Measurements from ENCODE around the gene CUTA.
"Not testable (repeated sequence)": the region's sequence is repeated elsewhere in the genome, so short reads cannot be mapped to it uniquely, and the experiment has no call there.

Gene CUTA

DNA sequence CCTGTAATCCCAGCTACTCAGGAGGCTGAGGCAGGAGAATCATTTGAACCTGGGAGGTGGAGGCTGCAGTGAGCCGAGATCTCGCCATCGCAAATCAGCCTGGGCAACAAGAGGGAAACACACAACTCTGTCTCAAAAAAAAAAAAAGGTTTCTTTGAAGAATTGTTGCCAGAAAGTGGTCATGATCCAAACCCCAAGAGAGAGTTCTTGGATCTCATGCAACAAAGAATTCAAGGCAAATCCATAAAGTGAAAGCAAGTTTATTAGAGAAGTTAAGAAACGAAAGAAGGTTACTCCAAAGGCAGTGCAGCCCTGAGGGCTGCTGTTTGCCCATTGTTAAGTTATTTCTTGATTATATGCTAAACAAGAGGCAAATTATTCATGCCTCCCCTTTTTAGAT, 40.7 kb downstream of the CUTA start:
- no peak for DNase-seq
- intact Hi-C loops (cut with DNase I; ENCODE audit: low total_unique reads): no loop called here
- H3K27me3 ChIP-seq: no peaks in the 10 kb centered on the region
- no peaks in the 10 kb centered on the region for H3K36me3 ChIP-seq
- H3K9me3 ChIP-seq: no peaks in the 10 kb centered on the region
- TF ChIP-seq CTCF (IDR thresholded peaks at IDR 0.05): no peak
- no peak overlapping the region for H3K27ac ChIP-seq
- peaks cover 0 to 22% (median 17%) of the 10 kb centered on the region in 4 donors for H3K4me1 ChIP-seq
- no peak overlapping the region for H3K4me3 ChIP-seq

GRCh38 chr6:33375143-33375671, 42.7 kb downstream of the CUTA start:
- intact Hi-C loops (cut with DNase I; ENCODE audit: low total_unique reads): no loop called here
- Histone ChIP-seq H3K4me3 (no peak overlapping the region), H3K27ac (peak overlapping the region; percentile 3 to 61), H3K4me1 (peaks cover 0 to 22% (median 17%) of the 10 kb centered on the region in 4 donors), H3K9me3 (no peaks in the 10 kb centered on the region), H3K27me3 (no peaks in the 10 kb centered on the region), H3K36me3 (no peaks in the 10 kb centered on the region)
- TF ChIP-seq CTCF (IDR thresholded peaks at IDR 0.05): no peak
- DNase-seq: peak; percentile 82 to 87

DNA sequence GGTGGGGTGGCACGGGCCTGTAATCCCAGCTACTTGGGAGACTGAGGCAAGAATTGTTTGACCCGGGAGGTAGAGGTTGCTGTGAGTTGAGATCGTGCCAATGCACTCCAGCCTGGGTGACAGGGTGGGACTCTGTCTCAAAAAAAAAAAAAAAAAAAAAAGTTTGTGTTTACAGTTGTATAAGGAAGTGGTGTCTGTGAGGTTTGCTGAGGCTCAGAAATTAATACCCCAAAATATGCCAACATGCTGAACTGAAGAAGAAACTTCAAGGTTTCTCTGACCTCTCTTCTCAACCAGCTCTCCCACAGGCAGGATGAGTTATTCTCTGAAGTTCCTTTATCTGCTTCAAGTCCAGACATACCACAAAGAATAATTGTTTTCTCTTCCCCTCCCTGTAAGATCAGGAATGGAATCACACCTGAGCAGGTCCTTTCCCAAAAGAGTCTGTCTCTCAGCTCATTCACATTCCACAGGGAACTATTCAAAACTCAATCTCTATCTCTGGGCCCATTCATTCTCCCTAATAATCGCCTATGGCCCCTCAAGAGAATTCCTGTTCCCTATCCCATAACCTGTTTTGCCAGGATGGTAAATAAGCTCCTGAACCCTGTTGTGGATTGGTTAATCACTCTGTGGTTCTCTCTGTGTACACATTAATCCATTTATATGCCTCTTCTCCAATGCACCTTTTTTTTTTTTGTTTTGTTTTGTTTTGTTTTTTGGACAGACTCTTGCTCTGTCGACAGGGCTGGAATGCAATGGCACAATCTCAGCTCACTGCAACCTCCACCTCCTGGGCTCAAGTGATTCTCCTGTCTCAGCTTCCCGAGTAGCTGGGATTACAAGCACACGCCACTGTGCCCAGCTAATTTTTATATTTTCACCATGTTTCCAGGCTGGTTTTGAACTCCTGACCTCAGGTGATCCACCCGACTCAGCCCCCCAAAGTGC, 43.7 kb downstream of the CUTA start:
- TF ChIP-seq CTCF (IDR thresholded peaks at IDR 0.05): no peak
- Histone ChIP-seq H3K36me3 (no peaks in the 10 kb centered on the region), H3K4me3 (no peak overlapping the region), H3K4me1 (peaks cover 0 to 22% (median 17%) of the 10 kb centered on the region in 4 donors), H3K9me3 (no peaks in the 10 kb centered on the region), H3K27me3 (no peaks in the 10 kb centered on the region), H3K27ac (peak overlapping the region in 1 of 2 donors; percentile 3)
- intact Hi-C loops (cut with DNase I; ENCODE audit: low total_unique reads): no loop called here
- no peak for DNase-seq

GRCh38 chr6:33372526-33373123, 45.3 kb downstream of the CUTA start:
- no peak for TF ChIP-seq CTCF (IDR thresholded peaks at IDR 0.05)
- no peaks in the 10 kb centered on the region for H3K9me3 ChIP-seq
- H3K4me3 ChIP-seq: no peak overlapping the region
- H3K27ac ChIP-seq: no peak overlapping the region
- H3K36me3 ChIP-seq: no peaks in the 10 kb centered on the region
- H3K27me3 ChIP-seq: no peaks in the 10 kb centered on the region
- H3K4me1 ChIP-seq: peaks cover 0 to 22% (median 17%) of the 10 kb centered on the region in 4 donors
- intact Hi-C loops (cut with DNase I; ENCODE audit: low total_unique reads): no loop called here
- no peak for DNase-seq

GRCh38 chr6:33371901-33372300, 46.0 kb downstream of the CUTA start:
- H3K27ac ChIP-seq; H3K9me3 ChIP-seq; H3K27me3 ChIP-seq; DNase-seq; intact Hi-C loops (cut with DNase I; ENCODE audit: low total_unique reads); H3K4me3 ChIP-seq; H3K36me3 ChIP-seq: not testable (repeated sequence)
- H3K4me1 ChIP-seq: peaks cover 0 to 22% (median 17%) of the 10 kb centered on the region in 4 donors

GRCh38 chr6:33367715-33368025, 50.2 kb downstream of the CUTA start:
- DNase-seq; H3K27ac ChIP-seq; H3K4me1 ChIP-seq; H3K27me3 ChIP-seq; H3K36me3 ChIP-seq; H3K4me3 ChIP-seq; H3K9me3 ChIP-seq; intact Hi-C loops (cut with DNase I; ENCODE audit: low total_unique reads): not testable (repeated sequence)

Measured in tibial artery (tissue), 4 donors.